GOT3 (cell line): ENCODE results near the gene CMBL.

Experiments used
- DNase-seq: peaks from one replicate; lab custom pipeline; 2025; ENCODE audit warnings: mixed read lengths; lab: John Stamatoyannopoulos, UW

CMBL gene

DNA sequence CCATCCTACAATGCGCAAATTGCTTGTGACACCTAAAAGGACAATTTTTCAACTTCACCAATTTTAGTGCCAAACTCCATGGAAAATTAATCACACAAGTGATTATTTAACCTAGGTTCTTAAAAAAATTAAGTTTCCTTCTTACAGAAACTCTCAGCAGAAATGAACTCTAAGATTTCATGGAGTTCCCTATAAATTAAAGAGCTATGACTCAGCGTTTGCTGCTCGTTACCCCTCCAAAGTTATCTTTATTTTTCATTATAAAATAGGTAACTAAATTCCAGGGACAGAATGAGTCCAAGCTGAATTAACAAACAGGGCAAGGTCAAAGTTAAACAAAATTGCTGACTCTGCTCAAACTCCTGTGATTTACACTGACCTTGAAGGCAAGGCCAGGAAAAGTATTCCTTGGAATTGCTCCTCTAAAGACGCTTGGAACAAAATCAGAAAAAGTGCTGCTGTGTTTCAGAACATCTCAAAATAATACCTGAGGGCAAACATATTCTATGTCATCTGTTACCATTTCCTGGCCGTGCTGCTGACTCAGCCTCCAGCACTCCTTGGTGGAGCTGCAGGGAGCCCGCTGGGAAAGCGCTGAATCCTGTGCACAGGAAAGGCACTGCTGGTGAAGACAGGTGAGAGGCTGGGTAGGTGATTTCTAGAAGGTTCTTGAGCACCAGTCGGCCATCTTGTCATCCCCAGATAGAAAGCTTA, 2.5 kb upstream of the CMBL start:
- DNase-seq: no peak

DNA sequence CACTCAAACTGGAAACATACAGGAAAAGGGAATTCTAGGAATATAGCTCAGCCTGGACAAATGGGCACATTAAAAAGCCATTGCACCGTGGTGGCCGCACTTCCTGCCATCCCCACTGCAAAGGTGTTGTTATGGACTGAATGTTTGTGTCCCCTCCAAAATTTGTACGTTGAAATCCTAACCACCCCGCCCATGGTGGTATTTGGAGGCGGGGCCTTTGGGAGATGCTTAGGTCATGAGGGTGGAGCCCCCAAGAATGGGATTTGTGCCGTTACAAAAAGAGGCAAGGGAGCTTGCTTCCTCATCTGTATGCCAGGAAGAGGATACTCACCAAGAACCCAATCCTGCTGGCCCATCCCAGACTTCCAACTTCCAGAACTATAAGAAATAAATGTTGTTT, 1.1 kb upstream of the CMBL start:
- DNase-seq: no peak

GRCh38 chr5:10306806-10307205, 896 bp downstream of the CMBL start:
- DNase-seq: no peak

- no peak for DNase-seq
Observed at GRCh38 chr5:10306114-10306513, 1.6 kb downstream of the CMBL start.

GRCh38 chr5:10304932-10305331, 2.8 kb downstream of the CMBL start:
- no peak for DNase-seq

DNA sequence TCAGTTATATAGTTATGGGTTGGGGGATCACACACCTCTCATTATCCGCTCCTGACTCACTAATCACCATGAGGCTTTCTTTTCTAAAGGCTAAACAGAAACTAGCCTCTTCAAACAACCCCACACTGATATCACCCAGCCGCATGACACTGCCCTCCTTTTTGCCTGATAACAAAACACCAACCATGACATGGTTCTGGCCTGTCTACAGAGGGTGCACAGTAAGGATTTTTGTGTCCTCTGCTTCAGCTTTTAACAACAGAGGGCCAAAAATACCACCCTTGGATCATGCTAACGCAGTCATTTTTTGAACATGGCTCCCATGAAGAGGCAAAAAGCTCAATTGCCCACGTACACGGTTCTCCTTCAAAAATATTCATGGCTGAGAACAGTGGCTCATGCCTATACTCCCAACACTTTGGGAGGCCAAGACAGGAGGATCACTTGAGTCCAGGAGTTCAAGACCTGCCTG, 4.0 kb downstream of the CMBL start:
- DNase-seq: no peak

DNA sequence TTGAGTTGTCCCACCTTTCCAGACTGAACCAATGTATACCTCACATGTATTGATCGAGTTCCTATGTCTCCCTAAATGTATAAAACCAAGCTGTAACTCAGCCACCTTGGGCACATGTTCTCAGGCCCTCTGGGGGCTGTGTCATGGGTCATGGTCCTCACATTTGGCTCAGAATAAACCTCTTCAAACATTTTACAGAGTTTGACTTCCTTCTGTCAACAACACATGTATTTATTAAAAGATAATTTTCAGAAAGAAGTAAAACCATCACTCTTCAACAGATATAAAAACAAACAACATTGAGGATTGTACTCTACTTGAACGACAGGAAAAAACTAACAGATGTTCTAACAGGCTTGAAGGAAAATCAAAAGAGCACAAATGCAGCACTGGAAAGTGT, 4.5 kb downstream of the CMBL start:
- no peak for DNase-seq

- DNase-seq: no peak
Observed at GRCh38 chr5:10301842-10302610, 5.7 kb downstream of the CMBL start.

GRCh38 chr5:10301266-10301665, 6.4 kb downstream of the CMBL start:
- DNase-seq: no peak

- DNase-seq: no peak
Observed at GRCh38 chr5:10300246-10300645, 7.5 kb downstream of the CMBL start.

GRCh38 chr5:10297646-10298204, 10.0 kb downstream of the CMBL start:
- DNase-seq: no peak

DNA sequence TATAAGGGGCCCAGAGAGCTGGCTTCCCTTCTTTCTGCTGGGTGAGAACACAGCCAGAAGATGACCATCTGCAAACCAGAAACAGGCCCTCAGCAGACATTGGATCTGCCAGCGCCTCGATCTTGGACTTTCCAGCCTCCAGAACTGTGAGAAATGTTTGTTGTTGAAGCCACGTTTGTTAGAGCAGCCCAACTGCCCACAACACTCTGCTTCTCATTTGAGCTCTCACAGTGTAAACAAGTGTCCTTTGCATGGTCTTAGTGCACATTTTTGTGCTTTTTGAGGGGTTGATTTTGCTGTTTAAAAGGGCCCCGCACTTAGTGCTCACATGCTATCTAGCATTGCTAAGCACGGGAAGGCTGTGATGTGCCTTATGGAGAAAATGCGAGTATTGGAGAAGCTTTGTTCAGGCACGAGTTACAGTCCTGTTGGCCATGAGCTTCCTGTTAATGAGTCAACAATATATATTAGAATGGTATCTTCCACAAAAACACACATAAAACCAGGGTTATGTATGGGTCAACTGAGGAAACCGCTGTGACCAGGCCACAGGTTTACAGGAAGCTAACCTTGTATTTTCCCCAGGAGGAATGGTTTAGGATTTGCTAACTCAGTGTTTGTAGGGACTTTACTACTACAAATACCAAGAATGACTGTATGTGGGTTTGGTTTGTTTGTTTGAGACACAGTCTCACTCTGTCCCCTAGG, 11.9 kb downstream of the CMBL start:
- no peak for DNase-seq

- DNase-seq: no peak
Observed at GRCh38 chr5:10293907-10294662, 13.6 kb downstream of the CMBL start.

DNA sequence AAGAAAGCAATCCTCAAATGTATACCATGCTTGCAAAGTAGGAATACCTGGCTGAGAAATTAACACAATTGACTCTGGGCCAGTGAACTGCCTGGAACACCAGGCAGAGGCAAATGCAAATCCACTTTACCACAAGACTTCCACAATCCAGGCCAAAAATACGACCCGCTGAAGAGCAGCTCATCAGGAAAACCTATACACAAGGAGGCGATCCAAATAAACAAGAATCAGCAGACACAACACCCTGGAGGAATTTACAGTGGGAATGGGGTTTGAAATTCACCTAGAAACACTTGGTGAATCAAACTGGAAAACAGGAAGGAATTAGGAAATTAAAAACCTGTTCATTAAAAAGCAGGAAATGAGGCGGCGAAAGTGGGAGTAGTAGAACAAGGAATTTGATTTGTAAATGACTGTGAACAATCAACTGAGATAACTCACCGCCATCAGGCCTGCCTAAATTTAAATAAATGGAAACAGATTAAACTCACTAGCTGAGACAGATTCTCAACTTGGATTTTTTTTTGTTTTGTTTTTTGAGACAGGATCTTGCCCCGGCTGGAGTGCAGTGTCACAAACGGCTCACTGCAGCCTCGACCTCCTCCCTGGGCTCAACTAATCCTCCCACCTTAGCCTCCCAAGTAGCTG, 15.9 kb downstream of the CMBL start:
- DNase-seq: no peak

- no peak for DNase-seq
Observed at GRCh38 chr5:10290438-10290837, 17.3 kb downstream of the CMBL start.

GRCh38 chr5:10289991-10290390, 17.7 kb downstream of the CMBL start:
- DNase-seq: no peak

GRCh38 chr5:10289353-10289752, 18.3 kb downstream of the CMBL start:
- no peak for DNase-seq

DNA sequence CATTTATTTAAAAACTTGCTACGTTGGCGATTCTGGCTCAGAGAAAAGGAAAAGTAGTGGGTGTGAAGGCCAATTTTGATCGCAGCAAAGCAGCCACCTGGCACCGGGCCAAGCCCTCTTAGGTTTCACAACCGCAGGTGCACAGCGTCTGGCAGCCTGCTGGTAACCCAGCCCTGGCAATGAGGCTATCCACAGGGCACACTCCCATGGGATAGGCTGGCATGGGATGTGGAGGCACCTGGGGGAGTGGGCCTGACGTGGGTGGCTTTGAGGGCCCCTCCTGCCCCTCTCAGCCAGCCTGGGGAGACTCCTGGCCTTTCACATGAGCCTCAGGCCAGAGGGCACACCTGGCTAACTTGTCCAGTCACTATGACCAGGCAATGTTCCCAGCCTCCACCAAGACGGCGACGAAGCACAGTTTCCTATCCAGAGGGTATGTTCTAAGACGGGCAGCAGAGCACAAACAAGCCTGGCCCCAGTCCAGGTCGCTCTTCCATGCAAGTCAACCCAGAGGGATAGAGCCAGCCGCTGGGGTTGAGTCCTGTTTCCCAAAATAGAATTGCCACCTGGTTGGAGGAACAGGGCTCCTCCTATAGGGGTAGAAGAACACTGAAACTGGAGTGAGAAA, 19.0 kb downstream of the CMBL start:
- no peak for DNase-seq

DNA sequence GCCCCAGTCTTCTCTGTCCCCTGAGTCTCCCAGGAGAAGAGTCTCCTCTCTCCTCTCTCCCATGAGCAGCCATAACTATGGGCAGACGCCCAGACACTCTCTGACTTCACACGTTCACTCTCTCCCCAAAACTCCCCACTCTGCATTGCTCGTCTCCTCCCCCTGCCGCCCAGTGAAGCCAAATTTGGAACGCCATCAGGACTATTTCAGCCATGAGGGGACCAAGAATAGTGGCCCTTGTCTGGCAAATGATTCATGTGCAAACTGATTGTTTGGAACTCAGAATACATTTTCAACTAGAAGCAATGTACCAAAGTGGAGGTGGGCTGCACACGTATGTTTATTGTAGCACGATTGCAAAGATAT, 20.9 kb downstream of the CMBL start:
- DNase-seq: no peak

DNA sequence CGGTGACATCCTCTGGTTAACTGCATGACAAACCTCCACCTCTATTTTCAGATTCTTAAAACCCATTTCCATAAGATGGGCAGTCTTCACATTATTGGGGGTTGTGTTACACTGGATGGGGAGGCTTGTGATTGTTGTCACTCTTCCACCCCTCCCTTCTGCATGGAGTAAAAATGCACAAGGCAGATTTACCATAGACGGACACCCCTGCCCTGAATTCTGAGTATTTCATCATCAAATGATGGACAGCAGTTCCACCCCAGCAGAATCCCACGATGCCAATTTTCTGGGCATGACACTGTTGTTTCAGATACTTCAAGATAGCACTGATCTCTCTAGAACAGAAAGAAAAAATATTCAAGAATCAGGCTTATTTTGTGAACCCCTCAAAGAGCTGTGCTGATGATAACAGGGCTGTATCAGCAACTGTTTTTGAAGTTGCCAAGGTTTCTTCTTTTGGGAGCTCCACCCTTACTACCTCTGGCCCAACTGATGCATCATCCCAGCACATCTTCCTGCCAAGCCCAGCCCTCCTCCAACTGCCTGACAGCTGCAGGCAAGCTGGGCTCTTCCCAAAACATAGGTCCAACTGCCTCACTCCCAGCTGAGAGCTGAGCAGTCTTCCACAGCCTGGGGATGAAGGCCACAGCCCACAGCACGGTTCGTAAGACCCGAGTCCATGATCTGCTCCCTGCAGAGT, 21.4 kb downstream of the CMBL start:
- no peak for DNase-seq
